Smooth muscle cell (in vitro differentiated cells): ENCODE measurements around the gene RAPGEF1. TPM values are rescaled to one million over a fixed set of nuclear protein-coding genes. Genes with fewer than 3 reads are reported as not detected.

ENCODE experiments used
- DNase-seq: peaks from one replicate; lab custom pipeline; 2025; ENCODE audit not compliant: unreplicated experiment; lab: John Stamatoyannopoulos, UW
- H2AFZ ChIP-seq: fragments of 200-600 bp; sonication (generic); 2 replicates; pipeline ENCODE4 v1.6.0; 2016; ENCODE audit warnings: antibody characterized with exemption, low read depth, mild to moderate bottlenecking
- H3F3A ChIP-seq: fragments of 200-600 bp; sonication (generic); 2 replicates; pipeline ENCODE4 v1.6.0; 2017; ENCODE audit warnings: antibody characterized with exemption, low read depth
- H3K27ac ChIP-seq: fragments of 200-600 bp; sonication (generic); 2 replicates; pipeline ENCODE4 v1.5.1; 2016; ENCODE audit warnings: low read depth, mild to moderate bottlenecking
- H3K27me3 ChIP-seq: fragments of 200-600 bp; sonication (generic); 2 replicates; pipeline ENCODE4 v1.6.1; 2016; ENCODE audit warnings: low read depth, mild to moderate bottlenecking
- H3K36me3 ChIP-seq: fragments of 200-600 bp; sonication (generic); 2 replicates; pipeline ENCODE4 v1.5.1; 2016; ENCODE audit warnings: low read depth
- H3K4me1 ChIP-seq: fragments of 200-600 bp; sonication (generic); 2 replicates; pipeline ENCODE4 v1.5.1; 2016; ENCODE audit warnings: low read depth
- H3K4me2 ChIP-seq: fragments of 200-600 bp; sonication (generic); 2 replicates; pipeline ENCODE4 v1.6.0; 2016; ENCODE audit warnings: mild to moderate bottlenecking
- H3K4me3 ChIP-seq: fragments of 200-600 bp; sonication (generic); 2 replicates; pipeline ENCODE4 v1.5.1; 2016; ENCODE audit warnings: mild to moderate bottlenecking
- H3K79me2 ChIP-seq: fragments of 200-600 bp; sonication (generic); 2 replicates; pipeline ENCODE4 v1.6.0; 2016; ENCODE audit warnings: low read depth, mild to moderate bottlenecking
- H3K9ac ChIP-seq: fragments of 200-600 bp; sonication (generic); 2 replicates; pipeline ENCODE4 v1.6.0; 2016; ENCODE audit warnings: low read depth
- H3K9me3 ChIP-seq: fragments of 200-600 bp; sonication (generic); replicated peaks from 2 replicates; pipeline ENCODE4 v1.5.1; 2016; ENCODE audit warnings: low read depth
- H4K20me1 ChIP-seq: fragments of 200-600 bp; sonication (generic); 2 replicates; pipeline ENCODE4 v1.6.0; 2016; ENCODE audit warnings: low read depth
- CTCF ChIP-seq: fragments of 200-600 bp; sonication (generic); IDR thresholded peaks from 2 replicates; pipeline ENCODE4 v1.5.1; 2017; ENCODE audit warnings: borderline replicate concordance, mild to moderate bottlenecking, antibody characterized with exemption; ENCODE audit not compliant: insufficient read depth, poor library complexity, severe bottlenecking
- WGBS: methylation state at CpG from one replicate; pipeline ENCODE4 v1.1.7; 2016; ENCODE audit warnings: low lambda C conversion rate; 5-methylcytosine and 5-hydroxymethylcytosine counted together
- polyA plus RNA-seq: library from polyadenylated mRNA; unstranded; fragments of >200 nt; fragmentation: Nextera tagmentation; extraction: Ambion mirVana; gene quantifications from 2 replicates; pipeline ENCODE4 v1.2.1, GENCODE V29; 2016
- total RNA-seq: library from RNA; depleted of rRNA; stranded (reverse); fragments of >200 nt; gene quantifications from 2 replicates; pipeline ENCODE4 v1.2.3, GENCODE V29; 2014

RAPGEF1 gene
- total and polyA plus RNA-seq, 2 experiments from 2014 or later: 16.4 to 17.8 TPM

GRCh38 chr9:131673531-131673930 lies 66.3 kb downstream of the RAPGEF1 start:
- Histone ChIP-seq H3K9me3 (no peaks in the 10 kb centered on the region), H3K79me2 (peaks cover 31% of the 10 kb centered on the region), H3K4me3 (no peak overlapping the region), H3K4me1 (peaks cover 36% of the 10 kb centered on the region), H3K36me3 (no peaks in the 10 kb centered on the region), H2AFZ (no peak overlapping the region), H3K4me2 (no peak overlapping the region), H3K27ac (no peak overlapping the region), H3F3A (peaks cover 10% of the 10 kb centered on the region), H3K9ac (no peak overlapping the region), H3K27me3 (no peaks in the 10 kb centered on the region), H4K20me1 (peaks cover 87% of the 10 kb centered on the region)
- TF ChIP-seq CTCF: no peak
- 72% methylated on average over 7 of the region's 7 CpGs for WGBS
- no peak for DNase-seq

- DNase-seq: no peak
- H3K4me1 ChIP-seq: peaks cover 37% of the 10 kb centered on the region
- no peak overlapping the region for H3K4me2 ChIP-seq
- no peak overlapping the region for H3K27ac ChIP-seq
- no peak overlapping the region for H3K4me3 ChIP-seq
- no peaks in the 10 kb centered on the region for H3K9me3 ChIP-seq
- no peak overlapping the region for H2AFZ ChIP-seq
- WGBS: 94% methylated on average over 1 of the region's 1 CpG
- no peaks in the 10 kb centered on the region for H3K36me3 ChIP-seq
- H3F3A ChIP-seq: peaks cover 13% of the 10 kb centered on the region
- H3K79me2 ChIP-seq: peaks cover 31% of the 10 kb centered on the region
- no peak overlapping the region for H3K9ac ChIP-seq
- peaks cover 87% of the 10 kb centered on the region for H4K20me1 ChIP-seq
- no peak for TF ChIP-seq CTCF
- no peaks in the 10 kb centered on the region for H3K27me3 ChIP-seq
Measured at GRCh38 chr9:131673068-131673467, 66.8 kb downstream of the RAPGEF1 start.

GRCh38 chr9:131672451-131672850 lies 67.4 kb downstream of the RAPGEF1 start:
- H3F3A ChIP-seq: peaks cover 13% of the 10 kb centered on the region
- H3K4me3 ChIP-seq: no peak overlapping the region
- H3K9ac ChIP-seq: no peak overlapping the region
- WGBS: 53% methylated on average over 4 of the region's 4 CpGs
- H3K36me3 ChIP-seq: no peaks in the 10 kb centered on the region
- no peak for DNase-seq
- peaks cover 34% of the 10 kb centered on the region for H3K4me1 ChIP-seq
- H3K27me3 ChIP-seq: no peaks in the 10 kb centered on the region
- H3K79me2 ChIP-seq: peaks cover 31% of the 10 kb centered on the region
- H4K20me1 ChIP-seq: peaks cover 87% of the 10 kb centered on the region
- H3K27ac ChIP-seq: no peak overlapping the region
- no peak for TF ChIP-seq CTCF
- no peaks in the 10 kb centered on the region for H3K9me3 ChIP-seq
- no peak overlapping the region for H3K4me2 ChIP-seq
- no peak overlapping the region for H2AFZ ChIP-seq

GRCh38 chr9:131671133-131671520 lies 68.7 kb downstream of the RAPGEF1 start:
- Histone ChIP-seq H3K4me3 (no peak overlapping the region), H3K4me1 (peaks cover 23% of the 10 kb centered on the region), H3K27me3 (no peaks in the 10 kb centered on the region), H3K9ac (no peak overlapping the region), H3F3A (peaks cover 7% of the 10 kb centered on the region), H3K4me2 (no peak overlapping the region), H2AFZ (no peak overlapping the region), H3K9me3 (no peaks in the 10 kb centered on the region), H4K20me1 (peaks cover 87% of the 10 kb centered on the region), H3K27ac (no peak overlapping the region), H3K79me2 (peaks cover 37% of the 10 kb centered on the region), H3K36me3 (no peaks in the 10 kb centered on the region)
- 68% methylated on average over 9 of the region's 9 CpGs for WGBS
- no peak for DNase-seq
- TF ChIP-seq CTCF: no peak
